Measurements from ENCODE around the gene LAMA2. TPM values are rescaled to one million over a fixed set of nuclear protein-coding genes. Genes with fewer than 3 reads are reported as not detected.

Gene LAMA2
- total RNA-seq, 6 experiments from 2014 or later = 2.9 to 12.1 (median 6.2) TPM

- no peaks in the 10 kb centered on the region for H3K27me3 ChIP-seq
- H3K4me1 ChIP-seq = no peaks in the 10 kb centered on the region
- intact Hi-C loops (cut with DNase I) = no loop called here
- TF ChIP-seq POLR2A (IDR thresholded peaks at IDR 0.05) (no peak), CTCF (IDR thresholded peaks at IDR 0.05) (no peak)
- H3K9me3 ChIP-seq = no peaks in the 10 kb centered on the region
- H3K4me3 ChIP-seq = no peak overlapping the region
- DNase-seq (no peak), ATAC-seq (no peak)
- 58% methylated on average over 5 of the region's 5 CpGs for WGBS (ENCODE audit: insufficient coverage, low coverage, low lambda C conversion rate, missing lambda C conversion rate)
- no peak overlapping the region for H3K27ac ChIP-seq
- H3K36me3 ChIP-seq = no peaks in the 10 kb centered on the region
These were observed 384.1 kb downstream of the LAMA2 start for GRCh38 chr6:129267028-129267427.

- intact Hi-C loops (cut with DNase I) = no loop called here
- ATAC-seq (no peak), DNase-seq (no peak)
- WGBS (ENCODE audit: insufficient coverage, low coverage, low lambda C conversion rate, missing lambda C conversion rate) = 38% methylated on average over 2 of the region's 2 CpGs
- TF ChIP-seq POLR2A (IDR thresholded peaks at IDR 0.05) = no peak
- no peak for TF ChIP-seq CTCF (IDR thresholded peaks at IDR 0.05)
- Histone ChIP-seq H3K4me1 (no peaks in the 10 kb centered on the region), H3K36me3 (no peaks in the 10 kb centered on the region), H3K27ac (no peak overlapping the region), H3K9me3 (no peaks in the 10 kb centered on the region), H3K4me3 (no peak overlapping the region), H3K27me3 (no peaks in the 10 kb centered on the region)
These were observed 386.1 kb downstream of the LAMA2 start for GRCh38 chr6:129269076-129269475.

- intact Hi-C loops (cut with DNase I) = no loop called here
- Histone ChIP-seq H3K36me3 (no peaks in the 10 kb centered on the region), H3K4me1 (no peaks in the 10 kb centered on the region), H3K9me3 (no peaks in the 10 kb centered on the region), H3K27ac (no peak overlapping the region), H3K4me3 (no peak overlapping the region), H3K27me3 (no peaks in the 10 kb centered on the region)
- no peak for ATAC-seq
- no peak for TF ChIP-seq POLR2A (IDR thresholded peaks at IDR 0.05)
- TF ChIP-seq CTCF (IDR thresholded peaks at IDR 0.05) = no peak
- DNase-seq = no peak
- 48% methylated on average over 2 of the region's 2 CpGs for WGBS (ENCODE audit: insufficient coverage, low coverage, low lambda C conversion rate, missing lambda C conversion rate)
These were observed 387.0 kb downstream of the LAMA2 start for GRCh38 chr6:129269891-129270290.

GRCh38 chr6:129270450-129270849, 387.5 kb downstream of the LAMA2 start:
- Histone ChIP-seq H3K36me3 (no peaks in the 10 kb centered on the region), H3K9me3 (no peaks in the 10 kb centered on the region), H3K27me3 (no peaks in the 10 kb centered on the region), H3K4me1 (no peaks in the 10 kb centered on the region), H3K4me3 (no peak overlapping the region), H3K27ac (no peak overlapping the region)
- DNase-seq = no peak
- ATAC-seq = no peak
- TF ChIP-seq CTCF (IDR thresholded peaks at IDR 0.05) (no peak), POLR2A (IDR thresholded peaks at IDR 0.05) (no peak)
- intact Hi-C loops (cut with DNase I) = no loop called here
- 41% methylated on average over 2 of the region's 2 CpGs for WGBS (ENCODE audit: insufficient coverage, low coverage, low lambda C conversion rate, missing lambda C conversion rate)

- Histone ChIP-seq H3K9me3 (no peaks in the 10 kb centered on the region), H3K36me3 (no peaks in the 10 kb centered on the region), H3K4me3 (no peak overlapping the region), H3K4me1 (no peaks in the 10 kb centered on the region), H3K27ac (no peak overlapping the region), H3K27me3 (no peaks in the 10 kb centered on the region)
- no peak for DNase-seq
- no peak for ATAC-seq
- intact Hi-C loops (cut with DNase I) = no loop called here
- 62% methylated on average over 3 of the region's 3 CpGs for WGBS (ENCODE audit: insufficient coverage, low coverage, low lambda C conversion rate, missing lambda C conversion rate)
- TF ChIP-seq POLR2A (IDR thresholded peaks at IDR 0.05) (no peak), CTCF (IDR thresholded peaks at IDR 0.05) (no peak)
These were observed 390.2 kb downstream of the LAMA2 start for GRCh38 chr6:129273161-129273560.

Data from right lobe of liver (tissue), 6 donors.